Measurements from ENCODE around the gene GPS1.
"Not testable (repeated sequence)": the region's sequence is repeated elsewhere in the genome, so short reads cannot be mapped to it uniquely, and the experiment has no call there.

GPS1 gene

DNA sequence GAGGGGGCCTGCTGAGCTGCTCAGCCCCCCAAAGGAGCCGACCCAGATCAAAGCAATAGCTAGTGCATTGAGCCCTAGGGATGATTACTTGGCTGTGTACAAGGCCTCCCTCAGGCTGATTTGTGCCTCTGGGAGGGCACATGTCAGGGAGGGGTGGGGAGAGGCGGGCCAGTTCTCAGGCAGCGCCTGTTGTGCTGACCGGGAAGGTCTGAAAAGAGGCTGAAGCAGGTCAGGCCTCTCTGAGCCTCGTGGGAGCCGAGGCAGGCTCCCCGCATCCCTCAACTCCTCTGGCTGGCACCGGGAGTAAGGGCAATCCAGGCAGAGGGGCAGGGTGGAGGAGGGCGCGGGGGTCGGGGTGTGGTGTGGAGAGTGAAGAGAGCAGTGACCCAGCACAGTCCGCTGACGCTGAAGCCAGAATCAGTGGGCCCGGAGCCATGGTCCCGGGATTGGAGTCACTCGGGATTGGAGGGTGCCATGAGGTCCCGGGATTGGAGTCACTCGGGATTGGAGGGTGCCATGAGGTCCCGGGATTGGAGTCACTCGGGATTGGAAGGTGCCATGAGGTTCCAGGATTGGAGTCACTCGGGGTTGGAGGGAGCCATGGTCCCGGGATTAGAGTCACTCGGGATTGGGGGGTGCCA, 17.2 kb upstream of the GPS1 start:
- TF ChIP-seq, protein P1, sequence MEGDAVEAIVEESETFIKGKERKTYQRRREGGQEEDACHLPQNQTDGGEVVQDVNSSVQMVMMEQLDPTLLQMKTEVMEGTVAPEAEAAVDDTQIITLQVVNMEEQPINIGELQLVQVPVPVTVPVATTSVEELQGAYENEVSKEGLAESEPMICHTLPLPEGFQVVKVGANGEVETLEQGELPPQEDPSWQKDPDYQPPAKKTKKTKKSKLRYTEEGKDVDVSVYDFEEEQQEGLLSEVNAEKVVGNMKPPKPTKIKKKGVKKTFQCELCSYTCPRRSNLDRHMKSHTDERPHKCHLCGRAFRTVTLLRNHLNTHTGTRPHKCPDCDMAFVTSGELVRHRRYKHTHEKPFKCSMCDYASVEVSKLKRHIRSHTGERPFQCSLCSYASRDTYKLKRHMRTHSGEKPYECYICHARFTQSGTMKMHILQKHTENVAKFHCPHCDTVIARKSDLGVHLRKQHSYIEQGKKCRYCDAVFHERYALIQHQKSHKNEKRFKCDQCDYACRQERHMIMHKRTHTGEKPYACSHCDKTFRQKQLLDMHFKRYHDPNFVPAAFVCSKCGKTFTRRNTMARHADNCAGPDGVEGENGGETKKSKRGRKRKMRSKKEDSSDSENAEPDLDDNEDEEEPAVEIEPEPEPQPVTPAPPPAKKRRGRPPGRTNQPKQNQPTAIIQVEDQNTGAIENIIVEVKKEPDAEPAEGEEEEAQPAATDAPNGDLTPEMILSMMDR (IDR thresholded peaks at IDR 0.05; ENCODE audit: low read depth, low read length): no peak
- H3K4me3 ChIP-seq (replicated peaks in 1 of 2; ENCODE audit: low read depth in 2 of 2, low read length in 2 of 2): no peak overlapping the region
- no peak for DNase-seq (ENCODE audit: low read depth in 2 of 2)

DNA sequence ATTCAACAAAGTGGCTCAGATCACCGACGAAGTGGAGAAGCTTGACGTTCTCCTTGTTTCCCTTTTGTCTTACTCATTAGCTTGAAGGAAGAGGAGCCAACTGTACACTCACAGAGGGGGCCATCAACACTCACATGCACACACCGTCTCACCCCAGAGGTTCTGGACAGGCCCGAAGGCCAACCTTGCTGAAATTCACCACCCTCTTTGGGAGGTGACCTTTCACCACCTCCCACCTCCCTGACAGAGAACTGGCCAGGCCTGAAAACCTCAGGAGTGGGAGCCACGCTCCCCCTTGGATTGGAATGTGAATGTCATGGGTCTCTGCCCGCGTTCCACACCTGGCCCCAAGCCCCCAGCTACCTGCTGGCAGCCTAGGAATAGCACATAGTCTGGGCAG, 16.2 kb upstream of the GPS1 start:
- no peak for DNase-seq (ENCODE audit: low read depth in 2 of 2)
- TF ChIP-seq, protein P1 (IDR thresholded peaks at IDR 0.05; ENCODE audit: low read depth, low read length): no peak
- H3K4me3 ChIP-seq (replicated peaks in 1 of 2; ENCODE audit: low read depth in 2 of 2, low read length in 2 of 2): no peak overlapping the region

DNA sequence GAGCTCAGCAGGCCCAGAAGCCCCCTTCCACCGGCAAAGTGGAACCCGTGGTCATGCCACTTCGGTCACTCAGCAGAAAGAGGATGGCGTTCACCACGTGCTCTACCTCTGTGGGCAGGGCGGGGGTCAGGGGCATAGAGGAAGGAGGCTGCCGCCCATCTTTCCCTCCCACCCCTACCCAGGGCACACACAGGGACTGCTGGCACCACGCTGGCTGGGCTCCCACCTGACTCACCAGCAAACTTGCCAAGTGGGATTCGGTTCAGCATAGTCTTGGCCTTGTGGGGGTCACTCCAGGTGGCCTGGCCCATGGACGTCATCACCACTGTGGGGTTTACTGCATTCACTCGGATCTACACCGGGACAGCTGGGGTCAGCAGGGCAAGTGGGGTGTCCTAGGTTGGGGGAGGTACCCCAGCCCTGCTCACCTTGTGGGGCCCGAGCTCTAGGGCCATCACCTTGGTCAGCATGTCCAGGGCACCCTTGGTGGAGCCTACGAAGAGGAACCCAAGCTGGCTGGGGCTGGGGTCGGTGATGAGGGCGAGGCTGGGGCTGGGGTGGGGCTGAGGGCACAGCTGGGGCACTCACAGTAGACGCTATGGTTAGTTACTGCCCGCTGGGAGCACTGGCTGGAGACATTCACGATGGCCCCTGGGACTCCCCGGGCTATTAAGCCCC, 15.6 kb upstream of the GPS1 start:
- TF ChIP-seq, protein P1 (IDR thresholded peaks at IDR 0.05; ENCODE audit: low read depth, low read length): no peak
- H3K4me3 ChIP-seq (replicated peaks in 1 of 2; ENCODE audit: low read depth in 2 of 2, low read length in 2 of 2): peak overlapping the region; percentile 65 to 74

DNA sequence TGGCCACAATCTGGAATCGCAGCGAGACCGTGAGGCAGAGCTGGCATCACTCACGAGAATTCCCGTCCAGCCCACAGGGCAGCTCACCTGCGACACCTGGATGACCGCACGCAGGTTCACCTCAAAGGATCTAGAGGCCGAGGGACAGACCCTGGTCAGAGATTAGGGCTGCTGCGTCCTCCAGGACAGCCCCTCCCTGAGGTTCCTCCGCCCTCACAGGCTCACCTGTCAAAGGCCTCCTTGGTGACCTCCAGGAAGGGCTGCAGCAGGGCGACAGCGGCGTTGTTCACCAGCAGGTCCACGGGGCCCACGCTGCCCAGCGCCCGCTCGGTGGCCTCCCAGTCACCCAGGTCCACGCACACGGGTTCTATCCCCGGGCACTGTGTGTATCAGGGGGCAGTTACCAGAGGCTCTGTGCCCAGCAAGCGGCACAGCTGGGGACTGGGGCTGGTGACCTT, 15.0 kb upstream of the GPS1 start:
- H3K4me3 ChIP-seq (replicated peaks in 1 of 2; ENCODE audit: low read depth in 2 of 2, low read length in 2 of 2): peak overlapping the region; percentile 65 to 74
- no peak for DNase-seq (ENCODE audit: low read depth in 2 of 2)
- TF ChIP-seq, protein P1 (IDR thresholded peaks at IDR 0.05; ENCODE audit: low read depth, low read length): no peak

More for the DNA sequence above, 15.6 kb upstream of the GPS1 start:
- no peak for DNase-seq (ENCODE audit: low read depth in 2 of 2)

DNA sequence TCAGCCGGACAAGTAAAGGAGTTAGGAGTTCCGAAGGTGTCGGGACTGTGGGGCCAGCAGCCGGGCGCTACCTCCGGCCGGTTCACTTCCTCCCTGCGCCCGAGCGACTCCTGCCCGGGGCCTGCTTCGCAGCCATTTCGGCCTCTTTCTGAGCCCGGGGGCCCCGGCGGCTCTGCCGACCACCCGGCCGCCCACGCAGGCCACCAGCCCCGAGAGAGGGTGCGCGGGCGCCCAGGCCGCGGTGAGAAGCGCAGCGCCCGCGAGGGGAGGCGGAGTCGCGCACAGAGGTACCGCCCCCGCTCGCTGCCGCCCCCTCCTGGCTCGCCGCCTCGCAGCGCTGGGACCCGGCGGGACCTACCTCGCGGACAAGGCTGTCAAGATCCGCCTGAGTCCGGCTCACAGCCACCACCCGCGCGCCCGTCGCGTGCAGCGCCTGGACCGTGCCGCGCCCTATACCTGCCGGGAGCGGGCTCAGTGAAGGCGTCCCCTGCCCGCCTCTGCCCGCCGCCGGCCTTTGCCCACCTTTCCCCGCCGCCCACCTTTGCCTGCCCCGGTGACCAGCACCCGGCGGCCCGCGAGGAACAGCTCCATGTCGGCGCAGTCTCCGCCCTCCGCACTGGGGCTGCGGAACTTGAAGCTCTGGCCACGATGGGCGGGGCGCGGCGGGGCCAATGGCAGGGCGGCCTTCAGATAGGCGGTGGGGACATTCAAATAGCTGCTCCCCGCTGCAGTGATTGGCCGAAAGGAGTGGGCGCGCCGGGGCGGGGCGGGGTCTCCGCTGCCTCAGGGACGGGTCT, 14.4 kb upstream of the GPS1 start, which contains the start of gene DCXR:
TSS of gene DCXR (minus strand) at position 606 of the 797 bp plus-strand sequence. CDS start at position 591, 15 bp downstream.
- H3K4me3 ChIP-seq (replicated peaks in 1 of 2; ENCODE audit: low read depth in 2 of 2, low read length in 2 of 2): peak within 1 kb of the TSS; percentile 65 to 74
- peak; percentile 97 for DNase-seq (ENCODE audit: low read depth in 2 of 2)
- TF ChIP-seq, protein P1 (IDR thresholded peaks at IDR 0.05; ENCODE audit: low read depth, low read length): peak; percentile 34

DNA sequence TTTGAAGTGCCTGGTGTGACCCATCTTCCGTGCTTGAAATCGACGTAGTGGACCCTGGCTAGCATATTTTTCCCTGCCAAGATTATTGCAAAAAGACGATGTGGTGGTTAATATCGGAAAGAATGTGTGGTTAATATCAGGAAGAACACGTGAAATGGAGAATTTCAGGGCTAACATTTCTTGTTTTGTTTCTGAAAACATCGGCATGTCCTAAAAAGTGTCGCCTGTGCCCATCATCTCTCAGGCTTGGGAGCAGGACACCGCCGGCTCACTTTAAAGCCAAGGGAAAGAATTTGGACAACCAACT, 13.9 kb upstream of the GPS1 start:
- DNase-seq (ENCODE audit: low read depth in 2 of 2): no peak
- H3K4me3 ChIP-seq (replicated peaks in 1 of 2; ENCODE audit: low read depth in 2 of 2, low read length in 2 of 2): peak overlapping the region; percentile 17 to 65
- TF ChIP-seq, protein P1 (IDR thresholded peaks at IDR 0.05; ENCODE audit: low read depth, low read length): no peak

DNA sequence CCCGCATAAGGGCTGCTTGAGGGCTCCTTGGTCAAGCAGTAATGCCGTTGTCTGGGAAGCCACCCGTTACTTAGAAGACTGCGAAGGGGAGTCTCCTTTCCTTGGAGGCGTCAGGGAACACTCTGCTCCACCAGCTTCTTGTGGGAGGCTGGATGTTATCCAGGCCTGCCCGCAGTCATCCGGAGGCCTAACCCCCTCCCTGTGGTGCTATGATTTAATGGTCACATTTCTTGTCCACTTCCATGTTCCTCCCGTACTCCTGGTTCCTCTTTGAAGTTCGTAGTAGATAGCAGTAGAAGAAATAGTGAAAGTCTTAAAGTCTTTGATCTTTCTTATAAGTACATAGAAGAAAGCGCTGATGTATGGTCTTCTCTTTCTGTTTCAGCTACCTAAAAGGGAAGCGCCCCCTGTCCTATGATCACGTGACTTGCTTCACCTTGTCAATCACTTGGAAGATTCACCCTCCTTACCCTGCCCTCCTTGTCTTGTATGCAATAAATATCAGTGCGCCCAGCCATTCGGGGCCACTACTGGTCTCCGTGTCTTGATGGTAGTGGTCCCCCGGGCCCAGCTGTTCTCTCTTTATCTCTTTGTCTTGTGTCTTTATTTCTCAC, 12.8 kb upstream of the GPS1 start:
- not testable (repeated sequence) for H3K4me3 ChIP-seq (replicated peaks in 1 of 2; ENCODE audit: low read depth in 2 of 2, low read length in 2 of 2); DNase-seq (ENCODE audit: low read depth in 2 of 2)

Data from cardiac fibroblast (primary cell).